H1 (cell line): ENCODE results near the gene CASQ2. TPM values are rescaled to one million over a fixed set of nuclear protein-coding genes. Genes with fewer than 3 reads are reported as not detected.
"Not testable (repeated sequence)": the region's sequence is repeated elsewhere in the genome, so short reads cannot be mapped to it uniquely, and the experiment has no call there.

Experiments
- CTCF ChIA-PET: fragments of 300-600 bp; sonication (Branson Sonifier 250); formaldehyde crosslinking; loops from one replicate; lab custom pipeline; 2021; ENCODE audit not compliant: partially characterized antibody; lab: Charles Lee
- POLR2A ChIA-PET: fragments of 300-600 bp; sonication (Branson Sonifier 250); formaldehyde crosslinking; loops from one replicate; lab custom pipeline; 2021; ENCODE audit warnings: inconsistent platforms; ENCODE audit not compliant: partially characterized antibody; lab: Charles Lee
- DNase-seq, 2 experiments: peaks; one replicate each; pipeline versions ENCODE4 v3.0.0 to v3.0.0-alpha.2; 2010 to 2022; ENCODE audit warnings: low spot score in 2 of 2, low read depth in 1 of 2, mixed read lengths in 1 of 2
- FAIRE-seq: peaks from 2 replicates; lab custom pipeline; 2011; peaks lifted over from hg19 to GRCh38; lab: Jason Lieb, UNC
- H2AFZ ChIP-seq: 2 replicates; pipeline ENCODE4 v1.8.1; 2012; ENCODE audit warnings: low read length, inconsistent platforms
- H2AK5ac ChIP-seq: 2 replicates; pipeline ENCODE4 v1.6.1; 2013; ENCODE audit warnings: low read depth, low read length
- H2BK120ac ChIP-seq: replicated peaks from 2 replicates; pipeline ENCODE3; 2013; ENCODE audit warnings: low read depth, low read length, inconsistent platforms
- H2BK12ac ChIP-seq: 2 replicates; pipeline ENCODE4 v1.6.1; 2013; ENCODE audit warnings: low read depth, low read length
- H2BK15ac ChIP-seq: 2 replicates; pipeline ENCODE4 v1.6.1; 2013; ENCODE audit warnings: low read length
- H2BK20ac ChIP-seq: 2 replicates; pipeline ENCODE4 v1.6.1; 2013; ENCODE audit warnings: low read length
- H2BK5ac ChIP-seq: 2 replicates; pipeline ENCODE4 v1.6.1; 2013; ENCODE audit warnings: low read depth, low read length
- H3K14ac ChIP-seq: 2 replicates; pipeline ENCODE4 v1.6.1; 2013; ENCODE audit warnings: inconsistent platforms; ENCODE audit not compliant: insufficient read length
- H3K18ac ChIP-seq: 2 replicates; pipeline ENCODE4 v1.6.1; 2013; ENCODE audit warnings: low read length; ENCODE audit errors: extremely low read depth
- H3K23ac ChIP-seq: 2 replicates; pipeline ENCODE4 v1.6.1; 2013; ENCODE audit warnings: inconsistent platforms; ENCODE audit not compliant: insufficient read length
- H3K23me2 ChIP-seq: 2 replicates; pipeline ENCODE4 v1.6.1; 2013; ENCODE audit warnings: low read depth, low read length
- H3K27ac ChIP-seq: 2 replicates; pipeline ENCODE4 v1.6.1; 2011; ENCODE audit warnings: low read depth, low read length, inconsistent platforms
- H3K27me3 ChIP-seq, 4 experiments: replicated peaks in 1 of 4; 1 replicate in 1 of 4; 2 replicates in 3 of 4; pipeline versions ENCODE4 v1.6.1 to v1.8.1; 2011 to 2013; ENCODE audit warnings: low read length in 3 of 4, mild to moderate bottlenecking in 3 of 4, inconsistent platforms in 2 of 4, mixed read lengths in 2 of 4, moderate library complexity in 1 of 4; ENCODE audit not compliant: control insufficient read depth in 3 of 4, insufficient read depth in 3 of 4; ENCODE audit errors: extremely low read depth in 1 of 4
- H3K36me3 ChIP-seq, 4 experiments: 2 replicates each; pipeline versions ENCODE4 v1.6.1 to v1.8.1; 2011 to 2013; ENCODE audit warnings: mild to moderate bottlenecking in 4 of 4, low read length in 3 of 4, moderate library complexity in 2 of 4, control low read depth in 1 of 4, inconsistent platforms in 1 of 4; ENCODE audit not compliant: insufficient read depth in 4 of 4, control insufficient read depth in 2 of 4
- H3K4ac ChIP-seq: replicated peaks from 2 replicates; pipeline ENCODE3; 2013; ENCODE audit warnings: low read length, low read depth, mixed read lengths, inconsistent platforms; ENCODE audit not compliant: insufficient read length
- H3K4me1 ChIP-seq, 4 experiments: replicated peaks in 1 of 4; 1 replicate in 1 of 4; 2 replicates in 3 of 4; pipeline versions ENCODE4 v1.6.1 to v1.8.1; 2011 to 2013; ENCODE audit warnings: low read length in 3 of 4, inconsistent platforms in 2 of 4, mixed read lengths in 1 of 4; ENCODE audit not compliant: insufficient read depth in 4 of 4, control insufficient read depth in 3 of 4
- H3K4me2 ChIP-seq, 2 experiments: 2 replicates each; pipeline versions ENCODE4 v1.6.1 to v1.8.1; 2011 to 2013; ENCODE audit warnings: low read depth in 2 of 2, low read length in 2 of 2, control low read depth in 1 of 2, inconsistent platforms in 1 of 2, mild to moderate bottlenecking in 1 of 2; ENCODE audit not compliant: insufficient read depth in 1 of 2
- H3K4me3 ChIP-seq, 4 experiments: fragments of 200-600, 300-600 bp in 1 of 4; sonication (generic), shearing (Covaris generic), sonication (Bioruptor Twin) in 1 of 4; 2 replicates each; pipeline versions ENCODE4 v1.5.1 to v1.8.1; 2011 to 2016; ENCODE audit warnings: low read length in 4 of 4, low read depth in 3 of 4, control low read depth in 2 of 4, inconsistent platforms in 2 of 4, mild to moderate bottlenecking in 2 of 4, mixed read lengths in 1 of 4, moderate library complexity in 1 of 4; ENCODE audit not compliant: insufficient read depth in 2 of 4; ENCODE audit errors: extremely low read depth in 1 of 4
- H3K56ac ChIP-seq: replicated peaks from 2 replicates; pipeline ENCODE3; 2013; ENCODE audit warnings: low read depth, mild to moderate bottlenecking, mixed read lengths, low read length, inconsistent platforms; ENCODE audit not compliant: insufficient read length
- H3K79me1 ChIP-seq: 2 replicates; pipeline ENCODE4 v1.6.1; 2013; ENCODE audit warnings: low read depth, low read length, control low read depth
- H3K79me2 ChIP-seq, 2 experiments: 2 replicates each; pipeline versions ENCODE4 v1.6.1 to v1.8.1; 2012 to 2013; ENCODE audit warnings: low read length in 2 of 2, mild to moderate bottlenecking in 2 of 2, inconsistent platforms in 1 of 2; ENCODE audit not compliant: insufficient read depth in 2 of 2, control insufficient read depth in 1 of 2
- H3K9ac ChIP-seq, 4 experiments: replicated peaks in 1 of 4; 1 replicate in 1 of 4; 2 replicates in 3 of 4; pipeline versions ENCODE4 v1.6.1 to v1.8.1; 2011 to 2013; ENCODE audit warnings: low read depth in 3 of 4, low read length in 3 of 4, control low read depth in 2 of 4, mild to moderate bottlenecking in 2 of 4, moderate library complexity in 2 of 4, inconsistent platforms in 1 of 4; ENCODE audit errors: extremely low read depth in 1 of 4
- H3K9me3 ChIP-seq, 2 experiments: 2 replicates each; pipeline versions ENCODE4 v1.6.1 to v1.8.1; 2012 to 2013; ENCODE audit warnings: mild to moderate bottlenecking in 2 of 2, moderate library complexity in 2 of 2, control low read depth in 1 of 2, inconsistent platforms in 1 of 2, low read depth in 1 of 2, low read length in 1 of 2, mixed read lengths in 1 of 2; ENCODE audit not compliant: insufficient read depth in 2 of 2
- H4K20me1 ChIP-seq, 2 experiments: replicated peaks in 1 of 2; 2 replicates each; pipeline versions ENCODE3 to v1.8.1; 2011 to 2013; ENCODE audit warnings: inconsistent platforms in 2 of 2, low read length in 2 of 2, mild to moderate bottlenecking in 1 of 2; ENCODE audit not compliant: insufficient read depth in 2 of 2, control insufficient read depth in 1 of 2
- H4K5ac ChIP-seq: 2 replicates; pipeline ENCODE4 v1.6.1; 2013; ENCODE audit warnings: low read length, low read depth, mixed read lengths, inconsistent platforms; ENCODE audit not compliant: insufficient read length
- H4K8ac ChIP-seq: 2 replicates; pipeline ENCODE4 v1.8.0; 2013; ENCODE audit warnings: mild to moderate bottlenecking, moderate library complexity, low read length, inconsistent platforms; ENCODE audit not compliant: insufficient read depth; ENCODE audit errors: extremely low read depth
- H4K91ac ChIP-seq: replicated peaks from 2 replicates; pipeline ENCODE3; 2013; ENCODE audit warnings: low read length, mixed read lengths, inconsistent platforms; ENCODE audit not compliant: insufficient read length
- WGBS, 2 experiments: shearing (Covaris generic) in 1 of 2; methylation state at CpG; one replicate each; pipeline versions ENCODE4 v1.1.6 to v1.1.7; 2013 to 2015; ENCODE audit warnings: low lambda C conversion rate in 2 of 2, mixed read lengths in 2 of 2, inconsistent platforms in 1 of 2, low coverage in 1 of 2, missing lambda C conversion rate in 1 of 2; ENCODE audit not compliant: insufficient replicate concordance in 2 of 2, insufficient coverage in 1 of 2, insufficient read length in 1 of 2; ENCODE audit errors: extremely low coverage in 1 of 2, missing lambda C conversion rate in 1 of 2; 5-methylcytosine and 5-hydroxymethylcytosine counted together
- polyA plus RNA-seq, 7 experiments: library from polyadenylated mRNA; depleted of rRNA in 3 of 7; stranded (reverse) in 5 of 7; unstranded in 2 of 7; fragments of >200 nt in 5 of 7; fragments of 200-250 nt in 2 of 7; gene quantifications; 1 replicate in 5 of 7; 2 replicates in 1 of 7; 4 replicates in 1 of 7; pipeline versions ENCODE4 v1.2.1 to v1.2.3, GENCODE V29; 2011 to 2013; ENCODE audit warnings: missing spikeins in 2 of 7, mixed read lengths in 2 of 7
- total RNA-seq: library from RNA; stranded (reverse); fragmentation: NEBNext Ultra II Directional; extraction: Animal tissue kit (Norgen Biotek cat#: 25700); gene quantifications from 2 replicates; pipeline ENCODE4 v1.2.1, GENCODE V29; 2021

The CASQ2 gene
- total and polyA plus RNA-seq, 2 of the 8 experiments (the other 6 are each of a cell fraction or from before 2014, with no cell fraction given), result not detected

GRCh38 chr1:115780655-115781054 lies 12.1 kb upstream of the CASQ2 start:
- WGBS, 2 experiments, result 81% methylated on average over 2 of the region's 2 CpGs; no CpG with 5 or more reads in 1 of the 2 experiments
- H3K4me2 ChIP-seq, DNase-seq, H2BK12ac ChIP-seq, H3K56ac ChIP-seq, H2BK20ac ChIP-seq, H3K36me3 ChIP-seq, H3K23ac ChIP-seq, H3K23me2 ChIP-seq, H3K79me1 ChIP-seq, H3K4ac ChIP-seq, H4K91ac ChIP-seq, H2BK15ac ChIP-seq, H2AK5ac ChIP-seq, H3K18ac ChIP-seq, H3K79me2 ChIP-seq, POLR2A ChIA-PET, H3K14ac ChIP-seq, H3K9ac ChIP-seq, H2BK5ac ChIP-seq, H4K8ac ChIP-seq, H3K4me3 ChIP-seq, H3K27me3 ChIP-seq, FAIRE-seq, CTCF ChIA-PET, H2AFZ ChIP-seq, H3K9me3 ChIP-seq, H3K27ac ChIP-seq, H4K20me1 ChIP-seq, H4K5ac ChIP-seq, H2BK120ac ChIP-seq, H3K4me1 ChIP-seq: not testable (repeated sequence)

- H3K23me2 ChIP-seq, H3K56ac ChIP-seq, H4K20me1 ChIP-seq, H3K79me2 ChIP-seq, FAIRE-seq, H3K18ac ChIP-seq, H3K4me2 ChIP-seq, H2BK15ac ChIP-seq, H3K27me3 ChIP-seq, H2AK5ac ChIP-seq, H2BK20ac ChIP-seq, H2BK12ac ChIP-seq, H2BK120ac ChIP-seq, H3K4ac ChIP-seq, H3K27ac ChIP-seq, DNase-seq, H3K4me3 ChIP-seq, H2BK5ac ChIP-seq, H3K9ac ChIP-seq, H3K4me1 ChIP-seq, H4K8ac ChIP-seq, H4K5ac ChIP-seq, H3K36me3 ChIP-seq, H2AFZ ChIP-seq, H3K23ac ChIP-seq, H3K14ac ChIP-seq, H4K91ac ChIP-seq, H3K79me1 ChIP-seq, POLR2A ChIA-PET, H3K9me3 ChIP-seq: not testable (repeated sequence)
- WGBS, 2 experiments, result 94% methylated on average over 1 of the region's 1 CpG; no CpG with 5 or more reads in 1 of the 2 experiments
- CTCF ChIA-PET, result interaction anchor here (1.3 kb wide), 1 partner anchor 73 kb away, joined by 4 read pairs; no protein-coding TSS in a partner anchor
Observed at GRCh38 chr1:115779075-115779474, 10.6 kb upstream of the CASQ2 start.
